Epithelial cell of esophagus (primary cell): Measurements from ENCODE around the gene ATF1.
"Not testable (repeated sequence)": the region's sequence is repeated elsewhere in the genome, so short reads cannot be mapped to it uniquely, and the experiment has no call there.

Experiments
- DNase-seq: peaks from one replicate; pipeline ENCODE4 v3.0.0; 2010; ENCODE audit warnings: low read depth
- H3K4me3 ChIP-seq: 2 replicates; pipeline ENCODE4 v1.5.1; 2011; ENCODE audit warnings: mild to moderate bottlenecking, low read length, control low read depth
- CTCF ChIP-seq: IDR thresholded peaks from 2 replicates; pipeline ENCODE4 v1.5.1; 2011; ENCODE audit warnings: low read depth, mild to moderate bottlenecking, low read length, control low read depth, inconsistent platforms; ENCODE audit not compliant: insufficient read depth; ENCODE audit errors: missing control alignments

The ATF1 gene

GRCh38 chr12:50865266-50865665 is 101.4 kb downstream of the ATF1 start:
- TF ChIP-seq CTCF = no peak
- no peak for DNase-seq

GRCh38 chr12:50868881-50869280 is 105.0 kb downstream of the ATF1 start:
- H3K4me3 ChIP-seq, DNase-seq: not testable (repeated sequence)

More at GRCh38 chr12:50865266-50865665, 101.4 kb downstream of the ATF1 start:
- H3K4me3 ChIP-seq = no peak overlapping the region
